ENCODE measurements around the gene OPRD1.
"Not testable (repeated sequence)": the region's sequence is repeated elsewhere in the genome, so short reads cannot be mapped to it uniquely, and the experiment has no call there.

Gene OPRD1

DNA sequence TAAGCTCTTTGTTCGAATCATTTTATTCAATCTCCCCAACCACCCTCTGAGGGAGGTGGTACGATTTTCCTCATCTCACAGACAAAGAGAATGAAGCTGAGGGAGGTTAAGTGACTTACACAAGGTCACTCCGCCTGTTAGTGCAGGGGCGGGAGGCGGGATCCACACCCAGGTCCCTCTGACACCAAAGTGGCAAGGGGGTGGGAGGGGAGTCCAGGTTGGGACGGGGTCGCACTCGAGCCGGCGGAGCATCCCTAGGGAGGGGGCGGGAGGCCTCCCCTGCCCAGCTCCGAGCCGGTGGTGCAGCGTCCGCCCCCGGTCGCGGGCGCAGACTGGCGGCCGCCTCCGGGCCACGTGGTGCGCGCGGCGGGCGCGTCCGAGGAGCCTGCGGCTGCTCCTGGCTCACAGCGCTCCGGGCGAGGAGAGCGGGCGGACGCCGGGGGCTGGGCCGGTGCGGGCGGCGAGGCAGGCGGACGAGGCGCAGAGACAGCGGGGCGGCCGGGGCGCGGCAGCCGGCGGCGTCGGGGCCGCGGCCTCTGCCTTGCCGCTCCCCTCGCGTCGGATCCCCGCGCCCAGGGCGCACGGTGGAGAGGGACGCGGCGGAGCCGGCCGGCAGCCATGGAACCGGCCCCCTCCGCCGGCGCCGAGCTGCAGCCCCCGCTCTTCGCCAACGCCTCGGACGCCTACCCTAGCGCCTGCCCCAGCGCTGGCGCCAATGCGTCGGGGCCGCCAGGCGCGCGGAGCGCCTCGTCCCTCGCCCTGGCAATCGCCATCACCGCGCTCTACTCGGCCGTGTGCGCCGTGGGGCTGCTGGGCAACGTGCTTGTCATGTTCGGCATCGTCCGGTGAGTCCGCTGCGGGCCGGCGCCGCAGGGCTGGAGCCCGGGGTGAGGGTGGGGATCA, at the start of gene OPRD1:
OPRD1 (plus strand) TSS at position 405 of the 903 bp plus-strand sequence; CDS start at position 619, 214 bp downstream.
- no peak for DNase-seq (ENCODE audit: low read depth in 2 of 2)

DNA sequence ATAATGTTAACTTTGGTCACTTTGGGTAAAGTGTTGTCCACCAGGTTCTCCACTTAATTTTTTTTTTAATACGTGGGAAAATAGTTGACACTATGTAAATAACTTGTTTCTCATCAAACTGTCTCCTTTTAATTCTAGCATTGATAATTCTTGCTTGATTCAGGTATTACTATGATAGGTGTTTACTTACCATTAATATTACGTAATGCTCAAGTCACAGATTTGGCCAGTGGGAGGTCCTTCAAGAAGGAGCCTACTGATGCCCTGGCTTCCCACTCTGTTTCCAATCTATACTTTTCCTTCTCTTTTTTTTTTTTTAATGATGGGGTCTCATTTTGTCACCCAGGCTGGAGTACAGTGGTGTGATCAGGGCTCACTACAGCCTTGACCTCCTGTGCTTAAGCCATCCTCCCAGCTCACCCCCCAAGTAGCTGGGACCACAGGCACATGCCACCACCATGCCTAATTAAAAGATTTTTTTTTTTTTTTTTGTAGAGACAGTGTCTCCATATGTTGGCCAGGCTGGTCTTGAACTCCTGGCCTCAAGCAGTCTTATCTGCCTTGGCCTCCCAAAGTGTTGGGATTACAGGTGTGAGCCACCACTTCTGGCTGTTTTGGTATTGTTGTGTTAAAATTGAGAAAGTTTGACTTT, 45.3 kb upstream of the OPRD1 start:
- DNase-seq (ENCODE audit: low read depth in 2 of 2): no peak

DNA sequence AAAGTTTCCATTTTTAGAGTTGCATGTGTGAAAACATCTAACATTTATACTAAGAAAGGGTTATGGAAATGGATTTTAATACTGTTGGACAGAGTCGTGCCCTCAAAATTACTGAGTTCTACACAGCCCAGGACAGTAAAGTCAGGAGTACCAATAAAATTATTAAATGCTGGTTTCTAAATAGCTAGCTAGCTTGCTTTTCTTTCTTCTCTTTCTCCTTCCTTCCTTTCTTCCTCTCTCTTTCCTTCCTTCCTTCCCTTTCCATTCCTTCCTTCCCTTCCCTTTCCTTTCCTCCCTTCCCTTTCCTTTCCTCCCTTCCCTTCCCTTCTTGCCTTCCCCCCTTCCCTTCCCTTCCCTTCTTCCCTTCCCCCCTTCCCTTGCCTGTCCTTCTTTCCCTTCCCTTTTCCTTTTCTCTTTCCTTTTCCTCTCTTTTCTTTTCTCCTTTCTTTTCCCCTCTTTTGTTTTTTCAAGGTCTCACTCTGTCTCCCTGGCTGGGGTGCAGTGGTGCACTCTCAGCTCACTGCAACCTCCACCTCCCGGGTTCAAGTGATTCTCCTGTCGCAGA, 41.3 kb upstream of the OPRD1 start:
- DNase-seq (ENCODE audit: low read depth in 2 of 2): no peak

DNA sequence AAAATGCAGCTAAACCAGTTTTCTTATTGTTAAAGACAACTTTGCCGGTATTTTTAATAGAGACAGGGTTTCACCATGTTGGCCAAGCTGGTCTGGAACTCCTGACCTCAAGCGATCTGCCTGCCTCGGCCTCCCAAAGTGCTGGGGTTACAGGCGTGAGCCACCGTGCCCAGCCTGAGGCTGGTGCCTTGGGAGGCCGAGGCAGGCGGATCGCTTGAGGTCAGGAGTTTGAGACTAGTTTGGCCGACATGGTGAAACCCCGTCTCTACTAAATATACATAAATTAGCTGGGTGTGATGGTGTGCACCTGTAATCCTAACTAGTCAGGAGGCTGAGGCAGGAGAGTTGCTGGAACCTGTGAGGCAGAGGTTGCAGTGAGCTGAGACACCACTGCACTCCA, 40.0 kb upstream of the OPRD1 start:
- DNase-seq (ENCODE audit: low read depth in 2 of 2): not testable (repeated sequence)

DNA sequence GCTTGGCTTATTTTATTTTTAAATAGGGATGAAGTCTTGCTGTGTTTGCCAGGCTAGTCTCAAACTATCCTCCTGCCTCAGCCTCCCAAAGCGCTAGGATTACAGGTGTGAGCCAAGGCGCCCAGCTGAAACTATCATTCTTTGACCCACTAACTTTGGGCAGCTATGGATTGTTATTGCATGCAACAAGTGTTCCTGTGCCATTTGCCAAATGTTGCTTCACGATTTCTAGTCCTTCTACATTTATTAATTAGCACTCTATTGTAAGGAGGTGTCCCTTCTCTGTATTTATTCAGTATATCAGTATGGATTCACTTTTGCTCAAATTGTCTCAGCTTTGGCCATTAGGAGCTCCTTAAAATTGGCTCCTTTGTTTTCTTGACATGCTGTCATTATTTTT, 38.9 kb upstream of the OPRD1 start:
- DNase-seq (ENCODE audit: low read depth in 2 of 2): no peak

DNA sequence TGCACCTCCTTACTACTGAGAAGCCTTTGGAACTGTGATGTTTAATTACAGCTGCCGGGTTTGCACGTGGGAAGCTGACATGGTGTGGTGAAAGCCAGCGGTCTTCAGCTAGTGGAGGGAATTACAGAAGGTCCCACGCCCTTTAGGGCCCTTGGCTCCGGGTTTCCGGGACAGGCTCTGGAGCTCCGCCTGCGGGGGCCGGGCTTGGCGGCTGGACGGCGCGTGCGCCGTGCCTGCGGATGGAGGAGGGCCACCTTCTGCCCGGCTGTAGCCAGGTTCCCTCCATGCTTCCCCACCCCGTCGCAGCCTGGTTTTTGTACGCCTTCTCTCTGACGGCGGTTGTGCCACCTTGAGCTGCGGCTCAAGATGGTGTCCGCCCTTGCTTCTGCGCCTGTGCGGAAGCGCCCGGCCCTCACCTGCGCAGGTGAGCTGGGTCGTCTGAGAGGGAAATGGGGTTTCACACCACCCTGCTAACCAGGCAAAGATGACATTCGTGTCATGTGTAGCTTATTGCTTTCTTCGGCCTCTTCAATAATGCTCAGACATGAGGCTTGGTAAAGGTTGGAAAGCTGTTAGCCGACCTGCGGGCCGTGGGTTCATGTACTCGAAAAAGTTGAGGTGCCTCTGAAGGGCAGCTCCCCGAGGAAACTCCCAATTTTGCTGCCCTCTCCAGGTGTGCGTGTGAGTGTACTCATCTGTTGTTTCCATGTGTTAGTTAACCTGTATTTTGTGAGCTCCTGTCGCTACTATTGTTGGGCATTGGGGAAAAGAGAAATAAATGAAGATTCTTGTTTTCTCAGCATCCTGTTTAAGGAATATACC, 36.6 kb upstream of the OPRD1 start:
- peak; percentile 23 to 42 for DNase-seq (ENCODE audit: low read depth in 2 of 2)

DNA sequence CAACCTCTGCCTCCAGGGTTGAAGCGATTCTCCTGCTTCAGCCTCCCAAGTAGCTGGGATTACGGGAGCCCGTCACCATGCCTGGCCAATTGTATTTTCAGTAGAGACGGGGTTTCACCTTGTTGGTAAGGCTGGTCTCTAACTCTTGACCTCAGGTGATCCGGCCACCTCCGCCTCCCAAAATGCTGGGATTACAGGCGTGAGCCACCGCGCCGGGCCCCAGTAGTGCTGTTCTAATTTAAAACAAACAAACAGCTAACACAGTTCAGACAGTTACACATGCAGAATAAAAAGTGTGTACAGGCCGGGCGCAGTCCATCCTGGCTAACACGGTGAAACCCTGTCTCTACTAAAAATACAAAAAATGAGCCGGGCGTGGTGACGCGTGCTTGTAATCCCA, 35.6 kb upstream of the OPRD1 start:
- DNase-seq (ENCODE audit: low read depth in 2 of 2): no peak

DNA sequence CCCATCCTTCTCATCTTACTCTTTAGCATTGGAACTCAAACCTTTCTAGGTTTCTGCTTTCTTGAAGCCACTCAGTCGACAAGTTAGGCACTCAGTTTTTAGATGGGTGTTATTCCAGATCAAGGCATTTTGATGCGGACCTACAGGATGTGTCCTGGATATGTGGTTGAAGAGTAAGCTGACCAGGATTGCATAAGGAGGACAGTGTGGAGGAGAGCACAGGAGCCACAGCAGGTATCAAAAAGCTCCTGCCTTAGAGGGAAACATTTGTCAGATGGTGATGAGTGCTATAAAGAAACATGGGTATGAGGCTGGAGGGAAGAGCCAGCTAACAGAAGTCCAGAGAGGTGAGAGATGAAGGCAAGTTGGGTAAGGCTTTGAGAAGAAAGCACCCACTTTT, 33.9 kb upstream of the OPRD1 start:
- DNase-seq (ENCODE audit: low read depth in 2 of 2): no peak

DNA sequence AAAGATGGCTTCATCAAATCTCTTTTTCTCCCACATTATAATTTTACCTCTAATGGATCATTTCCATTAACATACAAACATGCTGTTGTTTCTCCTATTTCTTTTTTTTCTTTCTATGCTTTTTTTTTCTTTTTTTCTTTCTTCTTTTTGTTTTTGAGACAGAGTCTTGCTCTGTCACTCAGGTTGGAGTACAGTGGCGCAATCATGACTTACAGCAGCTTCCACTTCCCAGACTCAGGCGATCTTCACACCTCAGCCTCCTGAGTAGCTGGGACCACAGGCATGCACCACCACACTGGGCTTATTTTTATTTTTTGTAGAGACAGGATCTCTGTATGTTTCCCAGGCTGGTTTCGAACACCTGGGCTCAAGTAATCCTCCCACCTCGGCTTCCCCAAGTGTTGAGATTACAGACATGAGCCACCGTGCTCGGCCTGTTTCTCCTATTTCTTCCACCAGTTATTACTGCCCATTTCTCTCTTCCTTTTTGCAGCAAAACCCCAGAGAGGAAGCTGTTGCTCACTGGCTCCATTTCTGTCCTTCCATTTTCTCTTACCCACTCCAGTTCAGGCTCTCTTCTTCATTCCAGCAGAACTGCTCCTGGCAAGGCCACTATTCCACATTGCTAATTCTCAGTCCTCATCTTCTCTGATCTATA, 32.1 kb upstream of the OPRD1 start:
- DNase-seq (ENCODE audit: low read depth in 2 of 2): no peak

DNA sequence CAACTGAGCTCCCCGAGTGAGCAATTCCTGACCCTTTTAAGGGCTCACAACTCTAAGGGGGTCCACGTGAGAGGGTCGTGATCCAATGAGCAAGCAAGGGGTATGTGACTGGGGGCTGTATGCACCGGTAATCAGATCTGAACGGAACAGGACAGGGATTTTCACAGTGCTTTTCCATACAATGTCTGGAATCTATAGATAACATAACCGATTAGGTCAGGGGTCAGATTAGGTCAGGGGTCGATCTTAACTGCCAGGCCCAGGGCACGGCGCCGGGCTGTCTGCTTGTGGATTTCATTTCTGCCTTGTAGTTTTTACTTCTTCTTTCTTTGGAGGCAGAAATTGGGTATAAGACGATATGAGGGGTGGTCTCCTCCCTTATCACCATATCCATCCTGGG, 30.7 kb upstream of the OPRD1 start:
- no peak for DNase-seq (ENCODE audit: low read depth in 2 of 2)

DNA sequence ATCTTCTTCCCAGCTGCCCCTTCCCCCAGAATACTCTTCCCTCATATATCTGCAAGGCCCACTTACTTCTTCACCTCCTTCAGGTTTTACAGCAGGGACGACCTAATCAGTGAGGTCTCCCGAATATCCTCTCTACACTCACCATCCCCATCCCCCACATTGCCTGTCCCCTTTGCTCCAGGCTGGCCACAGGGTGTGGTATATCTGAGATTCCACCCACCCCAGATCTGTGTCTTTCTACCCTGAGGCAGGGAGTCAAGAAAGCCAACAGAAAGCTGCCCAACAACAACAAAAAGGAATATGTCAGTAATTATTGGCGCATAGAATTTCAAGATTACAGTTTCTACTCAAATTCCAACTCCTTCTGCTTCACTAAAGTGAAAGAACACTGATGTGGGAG, 30.0 kb upstream of the OPRD1 start:
- no peak for DNase-seq (ENCODE audit: low read depth in 2 of 2)

DNA sequence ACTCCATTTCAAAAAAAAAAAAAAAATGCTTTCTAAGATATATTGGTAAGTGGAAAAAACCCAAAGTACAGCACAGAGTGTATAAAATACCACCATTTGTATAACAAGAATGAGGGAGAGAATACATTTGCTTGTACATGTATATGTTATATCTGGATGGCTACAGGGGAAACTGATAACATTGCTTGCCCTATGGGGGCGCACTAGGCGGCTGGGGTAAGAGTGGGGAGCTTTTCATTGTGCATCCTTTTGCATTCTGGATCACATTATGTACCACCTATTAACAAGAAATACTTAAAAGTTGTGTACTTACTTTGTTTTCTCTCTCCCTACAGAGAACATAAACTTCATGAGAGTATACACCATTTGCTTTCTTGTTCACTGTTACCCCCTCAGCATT, 28.6 kb upstream of the OPRD1 start:
- DNase-seq (ENCODE audit: low read depth in 2 of 2): no peak

DNA sequence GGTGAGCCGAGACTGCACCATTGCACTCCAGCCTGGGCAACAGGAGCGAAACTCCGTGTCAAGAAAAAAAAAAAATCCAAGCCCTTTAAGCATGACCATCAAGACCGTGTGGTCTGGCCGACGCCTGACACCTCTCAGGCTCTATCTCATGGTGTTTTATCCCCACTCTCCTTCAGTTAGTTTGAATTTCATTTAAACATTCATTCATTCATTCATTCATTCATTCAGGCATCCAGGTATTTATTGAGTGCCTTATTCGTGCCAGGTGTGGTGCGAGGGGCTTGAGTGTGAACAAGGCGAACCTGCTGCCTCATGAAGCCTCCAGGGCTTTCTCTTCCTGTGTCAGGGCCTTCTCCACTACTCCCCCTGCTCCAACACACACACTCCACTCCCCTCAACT, 22.6 kb upstream of the OPRD1 start:
- no peak for DNase-seq (ENCODE audit: low read depth in 2 of 2)

DNA sequence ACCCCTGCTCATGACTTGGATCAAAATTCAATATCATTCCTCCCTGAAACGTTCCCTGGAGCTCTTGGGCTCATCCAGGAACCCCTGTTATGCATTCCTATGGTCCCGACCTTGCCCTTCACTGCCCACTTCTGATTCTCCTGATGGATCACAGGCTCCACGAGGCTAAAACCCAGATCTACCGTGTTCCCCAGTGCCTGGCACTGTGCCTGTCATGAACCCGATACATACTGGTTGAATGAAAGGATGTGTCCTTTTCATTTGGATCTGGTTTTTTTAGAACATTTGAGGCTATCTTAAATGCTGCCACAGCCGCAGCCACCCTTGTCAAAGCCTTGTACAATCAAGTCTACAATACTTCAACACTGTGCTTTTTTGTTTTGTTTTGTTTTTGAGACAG, 22.2 kb upstream of the OPRD1 start:
- DNase-seq (ENCODE audit: low read depth in 2 of 2): no peak

DNA sequence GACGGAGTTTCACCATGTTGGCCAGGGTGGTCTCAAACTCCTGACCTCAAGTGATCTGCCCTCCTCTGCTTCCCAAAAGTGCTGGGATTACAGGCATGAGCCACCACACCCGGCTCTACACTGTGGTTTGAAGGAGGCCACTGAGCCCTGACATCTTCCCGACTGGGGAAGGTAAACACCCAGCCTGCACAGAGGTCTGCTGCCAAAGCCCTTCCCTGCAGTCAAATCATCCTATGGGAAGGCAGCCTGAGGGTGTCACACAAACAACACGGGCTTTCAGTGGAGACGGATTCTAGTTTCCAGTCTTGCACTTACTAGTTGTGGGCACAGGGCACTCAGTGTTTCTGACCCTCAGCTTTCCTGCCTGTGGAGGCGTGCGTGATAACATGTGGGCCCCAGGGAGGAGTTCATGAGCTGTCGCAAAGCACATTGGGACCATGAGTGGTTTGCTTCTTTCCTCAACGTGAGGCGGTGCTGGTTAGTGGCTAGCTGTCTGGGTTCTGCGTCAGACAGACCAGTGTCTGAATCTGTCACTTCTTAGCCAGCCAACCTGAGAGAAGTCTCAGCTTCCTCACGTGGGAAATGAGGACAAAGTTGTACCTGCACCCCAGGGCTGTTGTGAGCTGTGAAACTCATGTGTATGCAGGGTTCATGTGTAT, 21.5 kb upstream of the OPRD1 start:
- no peak for DNase-seq (ENCODE audit: low read depth in 2 of 2)

DNA sequence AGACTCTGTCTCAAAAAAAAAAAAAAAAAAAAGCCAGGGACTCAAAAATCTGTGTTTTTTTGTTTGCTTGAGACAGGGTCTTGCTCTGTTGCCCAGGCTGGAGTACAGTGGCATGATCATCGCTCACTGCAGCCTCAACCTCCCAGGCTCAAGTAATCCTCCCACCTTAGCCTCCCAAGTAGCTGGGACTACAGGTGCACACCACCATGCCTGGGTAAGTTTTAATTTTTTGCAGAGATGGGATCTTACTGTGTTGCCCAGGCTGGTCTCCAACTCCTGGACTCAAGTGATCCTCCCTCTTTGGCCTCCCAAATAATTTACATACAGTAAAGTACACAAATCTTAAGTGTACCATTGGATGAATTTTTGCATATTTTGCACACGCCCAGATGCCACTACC, 20.0 kb upstream of the OPRD1 start:
- DNase-seq (ENCODE audit: low read depth in 2 of 2): not testable (repeated sequence)

DNA sequence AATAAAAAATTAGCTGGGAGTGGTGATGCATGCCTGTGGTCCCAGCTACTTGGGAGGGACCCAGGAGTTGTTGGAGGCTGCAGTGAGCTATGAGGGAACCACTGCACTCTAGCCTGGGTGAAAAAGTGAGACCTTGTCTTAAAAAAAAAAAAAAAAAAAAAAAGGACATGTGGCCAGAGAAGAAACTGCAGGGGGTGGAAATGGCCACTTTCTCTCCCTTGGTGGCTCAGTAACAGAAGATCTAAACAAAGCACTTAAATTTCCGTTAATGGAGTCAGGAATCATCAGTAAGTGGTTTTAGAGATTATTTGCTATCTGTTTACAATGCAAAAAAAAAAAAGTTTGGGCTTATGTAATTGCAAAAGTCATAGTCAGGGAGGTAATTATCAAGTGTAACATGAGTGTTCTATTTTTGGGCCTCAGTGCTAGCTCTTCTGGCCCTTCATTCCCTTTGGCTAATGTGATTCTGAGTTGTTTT, 19.3 kb upstream of the OPRD1 start:
- DNase-seq (ENCODE audit: low read depth in 2 of 2): no peak

DNA sequence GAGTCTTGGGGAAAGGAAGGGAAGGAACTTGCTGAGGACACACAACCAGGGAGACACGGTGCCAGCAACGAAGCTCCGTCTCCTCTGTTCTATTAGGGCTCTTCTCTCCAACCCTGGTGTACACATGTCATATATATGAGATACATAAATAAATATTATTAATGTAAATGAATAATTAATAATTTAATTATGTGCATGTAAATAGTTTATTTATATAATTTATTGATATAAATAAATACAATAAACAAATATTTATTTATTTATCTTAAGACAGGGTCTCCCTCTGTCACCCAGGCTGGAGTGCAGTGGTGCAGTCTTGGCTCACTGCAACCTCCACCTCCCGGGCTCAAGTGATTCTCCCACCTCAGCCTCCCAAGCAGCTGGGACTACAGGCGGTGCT, 17.4 kb upstream of the OPRD1 start:
- not testable (repeated sequence) for DNase-seq (ENCODE audit: low read depth in 2 of 2)

DNA sequence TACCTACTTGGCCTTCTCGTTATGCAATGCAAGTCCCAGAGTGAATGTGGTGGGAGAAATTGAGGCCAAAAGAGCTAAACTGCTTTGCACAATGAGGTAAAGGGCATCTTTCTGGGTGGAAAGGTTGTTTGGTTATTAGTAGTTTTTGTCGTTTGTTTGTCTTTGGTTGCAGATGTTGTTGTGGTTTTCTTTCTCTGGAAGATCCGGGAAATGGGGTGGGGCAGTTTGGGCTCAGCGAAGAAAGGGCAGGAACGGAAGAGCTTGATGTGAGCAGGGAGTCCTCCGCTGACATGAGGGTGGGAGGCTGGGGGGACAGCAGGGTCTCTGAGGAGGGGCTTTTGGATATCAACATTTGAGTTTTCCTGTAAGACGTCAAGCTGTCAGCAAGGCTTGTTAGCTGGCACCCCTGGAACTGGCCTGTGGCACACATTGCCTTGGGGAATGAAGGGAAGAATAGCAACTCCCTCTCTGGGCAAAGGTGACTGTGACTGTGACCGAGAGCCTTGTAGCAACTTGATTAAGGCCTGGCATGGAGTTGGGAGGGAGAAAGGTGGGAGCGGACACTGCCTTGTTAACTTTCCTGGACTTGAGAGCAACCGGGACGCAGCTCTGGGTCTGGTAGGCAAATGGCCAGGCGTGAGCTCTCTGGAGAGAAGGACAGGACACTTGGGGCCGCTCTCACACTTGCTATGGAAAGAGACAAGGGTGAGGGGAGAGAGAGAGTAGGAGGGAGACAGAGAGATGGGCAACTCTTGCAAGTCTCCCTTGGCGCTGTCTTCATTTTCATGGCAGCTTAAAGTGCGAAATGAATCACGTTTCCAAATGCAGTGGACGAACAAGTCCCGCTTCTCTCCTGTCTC, 15.4 kb upstream of the OPRD1 start:
- DNase-seq (ENCODE audit: low read depth in 2 of 2): no peak

DNA sequence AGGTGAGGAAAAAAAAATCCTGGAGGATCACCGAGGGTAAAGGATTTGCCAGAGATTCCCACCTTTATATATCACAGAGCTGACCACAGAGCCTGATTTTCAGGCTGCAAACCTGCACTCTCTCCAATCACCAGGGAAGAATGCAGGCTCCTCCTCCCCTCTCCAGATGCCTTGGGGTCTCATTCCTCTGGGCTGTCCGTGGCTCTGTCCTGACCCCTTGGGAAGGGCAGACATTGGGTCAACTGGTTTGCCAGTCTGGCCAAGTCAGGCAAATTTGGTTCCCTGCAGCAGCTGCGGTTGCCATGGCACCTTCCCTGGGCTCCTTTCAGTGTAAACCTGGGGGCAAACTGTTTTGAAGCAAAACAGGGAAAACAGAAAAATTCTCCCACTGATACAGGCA, 11.6 kb upstream of the OPRD1 start:
- no peak for DNase-seq (ENCODE audit: low read depth in 2 of 2)
